ENCODE measurements around the gene RABAC1.

Gene RABAC1

GRCh38 chr19:41965106-41965505 lies 6.0 kb upstream of the RABAC1 start:
- H3K4me3 ChIP-seq (ENCODE audit: insufficient read depth, low read length, poor library complexity, severe bottlenecking): no peak overlapping the region
- no peaks in the 10 kb centered on the region for H3K9me3 ChIP-seq (ENCODE audit: insufficient read depth, low read length)
- H3K4me2 ChIP-seq (ENCODE audit: low read depth, low read length, poor library complexity, severe bottlenecking): no peak overlapping the region
- TF ChIP-seq, protein P1, sequence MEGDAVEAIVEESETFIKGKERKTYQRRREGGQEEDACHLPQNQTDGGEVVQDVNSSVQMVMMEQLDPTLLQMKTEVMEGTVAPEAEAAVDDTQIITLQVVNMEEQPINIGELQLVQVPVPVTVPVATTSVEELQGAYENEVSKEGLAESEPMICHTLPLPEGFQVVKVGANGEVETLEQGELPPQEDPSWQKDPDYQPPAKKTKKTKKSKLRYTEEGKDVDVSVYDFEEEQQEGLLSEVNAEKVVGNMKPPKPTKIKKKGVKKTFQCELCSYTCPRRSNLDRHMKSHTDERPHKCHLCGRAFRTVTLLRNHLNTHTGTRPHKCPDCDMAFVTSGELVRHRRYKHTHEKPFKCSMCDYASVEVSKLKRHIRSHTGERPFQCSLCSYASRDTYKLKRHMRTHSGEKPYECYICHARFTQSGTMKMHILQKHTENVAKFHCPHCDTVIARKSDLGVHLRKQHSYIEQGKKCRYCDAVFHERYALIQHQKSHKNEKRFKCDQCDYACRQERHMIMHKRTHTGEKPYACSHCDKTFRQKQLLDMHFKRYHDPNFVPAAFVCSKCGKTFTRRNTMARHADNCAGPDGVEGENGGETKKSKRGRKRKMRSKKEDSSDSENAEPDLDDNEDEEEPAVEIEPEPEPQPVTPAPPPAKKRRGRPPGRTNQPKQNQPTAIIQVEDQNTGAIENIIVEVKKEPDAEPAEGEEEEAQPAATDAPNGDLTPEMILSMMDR (IDR thresholded peaks at IDR 0.05; ENCODE audit: insufficient read depth, low read length, poor library complexity, severe bottlenecking): no peak
- no peak for TF ChIP-seq EZH2phosphoT487 (conservative IDR thresholded peaks at IDR 0.05; ENCODE audit: low read length)
- H3K79me2 ChIP-seq (ENCODE audit: insufficient read depth, low read length): no peaks in the 10 kb centered on the region
- no peaks in the 10 kb centered on the region for H3K9me2 ChIP-seq (replicated peaks; ENCODE audit: insufficient read depth, low read length)
- H3K27ac ChIP-seq (ENCODE audit: low read depth, low read length): no peak overlapping the region
- no peaks in the 10 kb centered on the region for H3F3A ChIP-seq (ENCODE audit: insufficient read depth)
- H4K20me1 ChIP-seq (ENCODE audit: low read depth, low read length): no peaks in the 10 kb centered on the region
- H3K36me3 ChIP-seq (ENCODE audit: low read length): no peaks in the 10 kb centered on the region
- no peak overlapping the region for H2AFZ ChIP-seq (ENCODE audit: low read depth, low read length, severe bottlenecking)
- no peak overlapping the region for H3K9ac ChIP-seq (ENCODE audit: low read length)
- H3K27me3 ChIP-seq (ENCODE audit: low read length): no peaks in the 10 kb centered on the region

- H3K4me3 ChIP-seq (ENCODE audit: insufficient read depth, low read length, poor library complexity, severe bottlenecking): no peak overlapping the region
- no peak overlapping the region for H3K4me2 ChIP-seq (ENCODE audit: low read depth, low read length, poor library complexity, severe bottlenecking)
- H3F3A ChIP-seq (ENCODE audit: insufficient read depth): peaks cover 4% of the 10 kb centered on the region; the same call in 1 of the 2 replicates
- H3K9me2 ChIP-seq (replicated peaks; ENCODE audit: insufficient read depth, low read length): no peaks in the 10 kb centered on the region
- no peaks in the 10 kb centered on the region for H3K27me3 ChIP-seq (ENCODE audit: low read length)
- no peak overlapping the region for H3K9ac ChIP-seq (ENCODE audit: low read length)
- H3K27ac ChIP-seq (ENCODE audit: low read depth, low read length): no peak overlapping the region
- H2AFZ ChIP-seq (ENCODE audit: low read depth, low read length, severe bottlenecking): no peak overlapping the region
- TF ChIP-seq, protein P1 (IDR thresholded peaks at IDR 0.05; ENCODE audit: insufficient read depth, low read length, poor library complexity, severe bottlenecking): no peak
- no peak for TF ChIP-seq EZH2phosphoT487 (conservative IDR thresholded peaks at IDR 0.05; ENCODE audit: low read length)
- H3K36me3 ChIP-seq (ENCODE audit: low read length): no peaks in the 10 kb centered on the region
- no peaks in the 10 kb centered on the region for H3K9me3 ChIP-seq (ENCODE audit: insufficient read depth, low read length)
- H3K79me2 ChIP-seq (ENCODE audit: insufficient read depth, low read length): no peaks in the 10 kb centered on the region; the same call in 1 of the 2 replicates
- no peaks in the 10 kb centered on the region for H4K20me1 ChIP-seq (ENCODE audit: low read depth, low read length)
These were observed 1.9 kb upstream of the RABAC1 start for GRCh38 chr19:41960973-41961372.

GRCh38 chr19:41958367-41959055 lies 610 bp downstream of the RABAC1 start:
- TF ChIP-seq, protein P1 (IDR thresholded peaks at IDR 0.05; ENCODE audit: insufficient read depth, low read length, poor library complexity, severe bottlenecking): no peak
- no peak for TF ChIP-seq EZH2phosphoT487 (conservative IDR thresholded peaks at IDR 0.05; ENCODE audit: low read length)
- no peaks in the 10 kb centered on the region for H3K9me3 ChIP-seq (ENCODE audit: insufficient read depth, low read length)
- no peaks in the 10 kb centered on the region for H4K20me1 ChIP-seq (ENCODE audit: low read depth, low read length)
- H3F3A ChIP-seq (ENCODE audit: insufficient read depth): peaks cover 21% of the 10 kb centered on the region
- H3K9ac ChIP-seq (ENCODE audit: low read length): peak overlapping the region; percentile 97
- H3K36me3 ChIP-seq (ENCODE audit: low read length): no peaks in the 10 kb centered on the region
- peak overlapping the region; percentile 99 for H3K4me3 ChIP-seq (ENCODE audit: insufficient read depth, low read length, poor library complexity, severe bottlenecking)
- no peaks in the 10 kb centered on the region; the same call in 1 of the 2 replicates for H3K79me2 ChIP-seq (ENCODE audit: insufficient read depth, low read length)
- H3K27ac ChIP-seq (ENCODE audit: low read depth, low read length): peak overlapping the region; percentile 72
- no peaks in the 10 kb centered on the region for H3K27me3 ChIP-seq (ENCODE audit: low read length)
- H2AFZ ChIP-seq (ENCODE audit: low read depth, low read length, severe bottlenecking): no peak overlapping the region
- peak overlapping the region; percentile 85 for H3K4me2 ChIP-seq (ENCODE audit: low read depth, low read length, poor library complexity, severe bottlenecking)
- H3K9me2 ChIP-seq (replicated peaks; ENCODE audit: insufficient read depth, low read length): no peaks in the 10 kb centered on the region
